Germinal center (tissue), 1 donor: ENCODE measurements around the gene CCND2.

Source experiments
- DNase-seq: peaks from one replicate; pipeline ENCODE4 v3.0.0; 2012; ENCODE audit warnings: mixed read lengths, low spot score

CCND2 gene

DNA sequence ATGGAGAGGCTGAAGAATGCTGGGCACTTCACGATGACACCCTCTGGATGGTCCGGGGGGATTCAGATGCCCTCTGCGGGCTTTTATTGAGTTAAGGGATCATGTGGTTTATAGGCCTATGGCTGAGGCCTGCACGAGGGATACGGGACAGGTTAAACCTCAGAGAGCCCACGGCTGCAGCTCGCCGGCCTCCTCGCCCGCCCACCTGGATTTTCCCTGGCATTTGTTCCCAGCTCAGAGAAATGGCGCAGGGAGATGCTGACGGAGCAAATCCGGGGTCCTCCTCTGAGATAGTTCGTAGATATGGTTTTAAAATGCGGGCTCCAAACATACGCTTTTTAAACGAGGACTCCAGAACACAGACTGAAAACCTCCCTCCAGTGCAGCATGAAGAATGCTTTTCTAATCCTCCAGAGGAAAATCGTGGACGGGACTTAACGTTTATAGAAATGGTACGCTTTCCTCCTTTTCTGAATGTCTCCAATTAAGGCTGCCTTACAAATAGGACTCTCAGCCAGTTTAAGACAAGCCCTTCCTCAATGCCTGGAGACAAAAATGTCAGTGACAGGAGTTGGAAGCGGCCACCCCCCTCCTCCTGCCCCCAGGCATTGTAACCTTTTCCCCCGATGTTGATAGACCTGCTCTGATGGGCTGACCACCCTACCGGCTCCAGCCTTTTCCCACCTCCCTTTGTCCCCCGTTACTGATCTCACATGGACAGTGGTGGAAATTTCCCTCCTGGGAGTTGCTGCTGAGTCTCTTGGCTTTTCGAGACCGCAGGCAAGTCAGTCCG, 16.6 kb downstream of the CCND2 start:
- no peak for DNase-seq

DNA sequence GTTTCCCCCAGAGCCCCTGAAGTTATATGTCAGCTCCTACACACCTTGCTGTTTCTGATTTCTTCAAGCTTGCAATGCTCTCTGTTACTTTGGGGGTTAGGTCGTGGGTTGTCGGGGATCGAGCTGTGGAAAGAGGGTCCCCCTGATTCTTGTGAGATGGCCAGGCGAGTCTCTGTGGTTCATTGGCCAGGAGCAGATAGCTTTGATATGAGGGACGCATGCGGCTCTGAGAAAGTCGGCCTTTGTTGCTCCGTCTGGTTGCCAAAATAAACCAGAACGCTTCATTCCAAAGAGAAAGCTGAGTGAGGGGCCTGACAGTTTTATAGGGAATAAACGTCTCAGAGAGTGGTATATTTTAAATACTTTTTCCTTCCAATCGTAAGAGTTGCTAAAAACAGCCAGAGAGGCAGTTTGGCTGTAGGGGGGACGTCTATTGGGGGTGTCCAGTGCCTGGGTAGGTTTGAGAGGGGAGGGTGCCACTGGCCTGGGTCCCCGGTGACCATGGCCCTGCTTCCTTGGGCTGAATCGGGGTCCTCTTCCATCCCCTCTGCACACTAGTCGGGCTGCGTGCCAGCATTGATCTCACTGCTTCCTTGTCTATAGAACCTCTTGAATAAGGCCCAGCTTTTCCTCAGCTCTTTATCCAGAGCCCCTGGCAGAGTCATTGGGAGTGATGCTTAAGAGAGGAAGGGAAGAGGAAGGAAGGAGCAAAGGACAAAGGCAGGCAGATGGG, 18.9 kb downstream of the CCND2 start:
- DNase-seq: no peak

DNA sequence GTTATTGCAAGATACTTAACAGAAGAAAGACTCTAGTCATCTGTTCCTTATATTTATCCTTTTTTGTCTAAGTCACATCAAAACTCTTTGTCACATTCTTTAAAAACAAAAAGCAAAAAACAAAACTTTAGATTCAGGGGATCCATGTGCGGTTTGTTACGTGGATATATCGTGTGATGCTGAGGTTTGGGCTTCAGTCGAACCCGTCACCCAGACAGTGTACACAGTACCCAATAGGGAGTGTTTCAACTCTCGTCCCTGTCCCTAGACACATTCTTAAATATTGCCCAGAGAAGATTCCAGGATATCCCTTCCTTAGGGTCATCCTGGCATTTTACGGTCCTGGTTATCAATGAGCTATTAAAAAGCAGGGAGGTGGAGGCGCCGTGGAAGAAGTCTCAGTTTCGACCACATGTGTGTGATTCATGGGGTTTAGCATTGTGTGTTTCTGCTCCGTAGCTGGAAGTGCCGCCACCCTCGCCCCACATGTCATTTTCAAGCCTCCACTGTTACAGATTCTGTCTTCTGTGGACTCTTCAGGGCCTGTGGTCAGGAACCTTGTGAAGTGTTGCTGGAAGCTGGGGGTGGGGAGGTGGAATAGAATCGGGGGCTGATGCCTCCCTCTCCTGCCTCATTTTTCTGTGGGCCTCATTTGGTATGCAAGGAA, 19.9 kb downstream of the CCND2 start:
- DNase-seq: no peak

DNA sequence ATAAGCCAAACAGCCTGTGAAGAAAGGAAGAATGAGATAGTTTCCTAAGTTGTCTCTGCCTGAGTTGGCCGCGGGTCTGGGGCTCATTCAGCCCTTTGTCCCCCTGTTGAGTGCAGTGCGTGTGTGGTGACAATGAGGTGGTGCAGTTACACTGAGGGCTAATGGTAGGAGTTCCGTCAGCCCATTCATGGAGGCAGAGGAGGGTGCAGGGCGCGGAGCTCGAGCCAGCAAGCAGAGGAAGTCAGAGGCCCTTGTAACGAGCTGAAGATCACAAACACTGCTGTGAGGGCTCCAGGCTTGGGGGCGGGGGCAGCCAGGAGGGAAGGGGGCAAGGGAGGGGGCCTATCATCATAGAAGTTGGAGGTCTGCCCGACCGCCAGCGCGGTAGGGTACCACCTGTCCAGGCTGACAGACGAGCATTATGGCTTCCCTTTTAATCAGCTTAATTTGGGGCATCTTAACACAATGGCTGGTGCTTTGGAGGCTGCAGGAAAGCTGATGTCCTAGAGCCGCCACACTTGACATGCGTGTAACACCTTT, 20.5 kb downstream of the CCND2 start:
- DNase-seq: no peak

DNA sequence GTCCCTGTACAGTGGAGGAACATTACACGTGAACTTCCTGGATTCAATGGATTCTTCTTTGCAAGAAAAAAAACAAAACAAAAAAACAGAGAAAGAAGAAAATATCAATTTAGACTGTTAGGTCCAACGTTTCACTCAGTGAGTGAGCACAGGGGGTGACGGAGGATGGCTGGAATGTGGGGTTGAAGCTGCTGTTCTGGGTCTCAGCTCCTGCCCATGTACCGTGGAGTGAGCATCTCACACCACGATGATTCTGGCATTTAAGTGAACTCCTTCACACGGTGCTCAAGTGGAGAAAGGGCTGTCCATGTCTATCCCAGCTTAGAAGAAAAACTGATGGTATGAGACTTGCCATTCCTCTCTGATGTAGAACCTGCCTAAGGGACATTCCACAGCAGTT, 23.2 kb downstream of the CCND2 start:
- DNase-seq: no peak

DNA sequence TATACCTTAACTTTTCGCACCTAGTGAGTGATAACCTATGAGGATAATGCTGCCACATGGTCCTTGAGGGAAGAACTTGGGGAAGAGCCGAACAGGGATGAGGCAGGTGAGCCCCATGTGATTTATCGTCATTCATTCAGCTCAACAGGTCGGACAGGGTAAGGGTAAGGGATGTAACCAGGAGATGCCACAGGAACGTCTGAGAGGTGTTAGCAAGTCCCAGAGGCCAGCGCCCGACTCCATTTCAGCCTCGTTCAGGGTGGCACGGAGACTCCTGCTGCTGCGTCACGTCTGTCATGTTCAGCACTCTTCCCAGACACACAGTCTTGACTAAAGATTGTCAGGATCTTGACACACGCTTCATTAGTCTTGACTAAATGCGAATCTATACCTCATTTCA, 24.1 kb downstream of the CCND2 start:
- DNase-seq: no peak

DNA sequence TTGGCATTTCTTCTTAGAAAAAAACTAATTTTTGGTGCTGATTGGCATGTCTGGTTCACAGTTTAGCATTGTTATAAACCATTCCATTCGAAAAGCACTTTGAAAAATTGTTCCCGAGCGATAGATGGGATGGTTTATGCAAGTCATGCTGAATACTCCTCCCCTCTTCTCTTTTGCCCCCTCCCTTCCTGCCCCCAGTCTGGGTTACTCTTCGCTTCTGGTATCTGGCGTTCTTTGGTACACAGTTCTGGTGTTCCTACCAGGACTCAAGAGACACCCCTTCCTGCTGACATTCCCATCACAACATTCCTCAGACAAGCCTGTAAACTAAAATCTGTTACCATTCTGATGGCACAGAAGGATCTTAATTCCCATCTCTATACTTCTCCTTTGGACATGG, 27.3 kb downstream of the CCND2 start:
- DNase-seq: no peak

DNA sequence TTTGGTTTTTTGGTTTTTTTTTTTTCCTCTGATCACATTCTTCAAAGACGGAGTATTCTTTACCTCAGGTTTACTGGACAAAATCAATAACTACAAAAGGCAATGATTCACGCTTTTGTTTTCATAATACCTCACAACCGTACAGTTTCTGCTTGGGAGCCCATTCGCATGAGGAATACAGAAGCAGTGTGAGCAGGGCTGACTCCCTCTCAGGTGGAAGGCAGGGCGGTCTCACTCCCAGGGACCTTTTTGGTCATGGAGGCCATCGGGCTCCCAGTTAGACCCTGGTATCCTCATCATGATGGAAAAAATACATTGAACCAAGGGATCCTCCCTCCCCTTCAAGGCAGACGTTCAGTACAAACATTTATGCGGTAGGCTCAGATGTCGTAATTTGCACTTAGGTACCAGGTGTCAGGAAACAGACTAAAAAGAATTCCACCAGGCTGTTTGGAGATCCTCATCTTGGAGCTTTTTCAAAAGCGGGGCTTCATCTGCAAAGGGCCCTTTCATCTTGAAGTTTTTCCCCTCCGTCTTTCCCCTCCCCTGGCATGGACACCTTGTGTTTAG, 28.5 kb downstream of the CCND2 start:
- DNase-seq: no peak

DNA sequence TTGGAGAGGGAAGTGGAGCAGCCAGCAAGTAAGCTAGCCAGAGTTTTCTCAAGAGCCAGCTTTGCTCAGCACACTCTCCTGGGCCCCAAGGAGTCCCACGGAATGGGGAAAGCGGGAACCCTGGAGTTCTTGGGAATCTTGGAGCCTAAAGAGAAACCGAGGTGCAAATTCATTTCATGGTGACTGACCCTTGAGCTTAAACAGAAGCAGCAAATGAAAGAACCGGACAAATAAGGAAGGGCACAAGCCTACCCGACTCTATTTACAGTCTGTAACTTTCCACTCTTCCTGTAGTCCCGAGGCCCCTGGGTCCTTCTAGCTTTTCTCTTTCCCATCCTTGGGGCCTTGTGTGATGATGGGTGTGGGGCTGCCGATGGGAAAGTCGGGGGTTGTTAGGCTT, 29.3 kb downstream of the CCND2 start:
- DNase-seq: no peak

DNA sequence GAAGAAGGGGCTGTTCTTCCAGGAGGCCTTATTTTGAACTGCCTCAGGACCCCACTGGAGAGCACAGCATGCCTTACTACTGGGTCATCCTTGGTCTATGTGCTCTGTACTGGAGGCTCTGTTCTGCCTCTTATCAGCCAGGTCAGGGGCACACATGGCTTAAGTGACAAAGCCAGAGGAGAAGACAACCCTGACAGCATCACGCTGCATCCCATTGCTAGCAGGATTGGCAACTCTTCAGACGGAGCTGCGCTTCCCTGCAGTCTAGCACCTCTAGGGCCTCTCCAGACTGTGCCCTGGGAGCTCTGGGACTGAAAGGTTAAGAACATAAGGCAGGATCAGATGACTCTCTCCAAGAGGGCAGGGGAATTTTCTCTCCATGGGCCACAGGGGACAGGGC, 30.2 kb downstream of the CCND2 start:
- no peak for DNase-seq

DNA sequence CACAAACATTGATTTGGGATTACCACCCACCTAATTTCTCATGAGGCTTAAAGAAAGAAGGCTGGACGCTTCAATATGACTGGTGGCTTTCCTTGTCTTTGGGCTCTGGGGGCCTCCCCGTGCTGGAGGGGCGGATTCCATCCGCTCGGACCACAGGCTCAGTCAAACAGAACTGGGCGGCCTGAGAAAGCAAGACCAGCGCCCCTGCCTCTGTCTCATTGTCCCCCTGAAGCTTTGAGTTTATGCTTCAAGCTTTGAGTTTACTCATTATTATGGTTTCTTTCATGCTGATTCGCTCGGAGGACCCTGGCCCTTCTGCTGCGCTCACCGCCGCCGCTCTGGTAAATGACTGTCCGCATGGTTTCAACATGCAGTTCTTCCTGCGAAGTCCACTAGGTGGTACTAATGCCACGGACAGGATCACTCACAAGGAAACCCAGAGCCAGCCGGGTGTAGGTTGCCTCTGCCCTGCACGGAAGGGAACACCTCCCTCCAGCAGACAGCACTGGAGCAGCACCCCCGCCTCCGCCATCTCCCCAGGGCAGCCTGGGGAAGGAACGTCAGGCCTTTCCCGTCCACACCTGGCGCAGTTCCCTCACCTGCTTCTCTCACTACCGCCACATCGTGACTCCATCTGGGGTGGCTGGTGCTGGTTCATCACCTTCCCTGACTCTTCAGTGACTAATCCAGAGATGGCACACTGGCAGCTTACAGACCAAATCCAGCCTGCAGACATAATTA, 34.2 kb downstream of the CCND2 start:
- peak; percentile 38 for DNase-seq

DNA sequence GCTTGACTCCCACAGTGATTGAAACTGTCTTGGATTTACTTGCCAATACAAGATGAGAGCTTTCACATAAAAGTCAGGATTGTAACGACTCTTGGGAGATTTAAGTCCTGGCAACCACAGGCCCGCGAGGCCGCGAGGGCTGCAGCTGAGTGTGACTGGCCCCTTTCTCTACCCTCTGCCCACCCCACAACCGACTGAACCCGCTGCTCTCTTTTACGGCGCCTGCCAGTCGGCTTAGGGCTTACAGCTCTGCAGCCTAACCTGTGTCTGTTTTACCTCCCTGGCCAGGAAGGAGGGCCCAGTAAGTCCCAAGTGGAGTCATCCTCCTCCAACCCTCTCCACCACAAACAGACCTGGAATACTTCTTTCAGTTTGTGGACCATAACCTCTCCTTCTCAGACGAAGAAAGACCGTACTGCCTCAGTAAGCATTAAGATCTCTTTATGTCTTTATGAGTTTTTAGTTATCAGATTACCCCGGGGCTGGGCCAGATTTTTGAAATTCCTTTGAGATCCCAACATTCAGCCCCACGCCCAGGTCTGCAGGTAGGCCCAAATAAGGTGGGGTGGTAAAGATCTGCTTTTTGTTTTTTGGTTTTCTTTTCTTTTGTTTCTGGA, 34.9 kb downstream of the CCND2 start:
- DNase-seq: no peak

DNA sequence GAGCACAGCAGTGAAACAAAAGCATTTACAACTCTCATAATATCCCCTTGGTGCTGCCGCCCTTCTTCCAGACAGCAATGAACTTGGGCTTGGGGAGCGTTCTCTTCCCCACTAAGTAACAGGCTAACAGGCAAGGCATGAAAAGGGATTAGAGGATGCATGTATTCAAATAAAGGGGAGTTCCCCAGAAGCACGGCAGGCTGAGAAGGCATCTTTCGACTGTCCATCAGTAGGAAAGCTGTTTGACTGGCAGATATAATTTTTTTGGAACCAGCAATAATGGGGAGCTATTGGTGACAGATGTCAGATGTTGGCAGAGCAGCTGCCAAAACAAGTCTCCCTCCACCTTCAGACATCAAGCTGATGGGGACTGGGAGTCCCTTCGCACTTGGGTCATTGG, 38.2 kb downstream of the CCND2 start:
- DNase-seq: no peak

DNA sequence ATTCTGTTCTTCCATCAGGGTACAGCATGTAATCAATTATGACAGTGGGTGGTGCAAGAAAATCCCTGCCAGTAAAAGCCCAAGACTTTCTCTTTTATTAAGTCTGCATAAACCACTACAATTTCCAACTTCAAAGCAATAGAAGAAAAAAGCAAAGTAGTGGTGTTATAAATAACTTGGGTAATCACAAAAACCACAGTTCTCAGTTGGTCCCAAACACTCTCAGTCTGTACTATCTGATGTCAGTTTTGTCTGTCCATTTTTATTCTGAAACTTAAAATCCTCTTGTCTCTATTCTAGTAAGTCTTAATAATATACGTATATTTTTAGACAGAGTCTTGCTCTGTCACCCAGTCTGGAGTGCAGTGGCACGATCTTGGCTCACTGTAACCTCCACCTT, 38.7 kb downstream of the CCND2 start:
- DNase-seq: no peak

DNA sequence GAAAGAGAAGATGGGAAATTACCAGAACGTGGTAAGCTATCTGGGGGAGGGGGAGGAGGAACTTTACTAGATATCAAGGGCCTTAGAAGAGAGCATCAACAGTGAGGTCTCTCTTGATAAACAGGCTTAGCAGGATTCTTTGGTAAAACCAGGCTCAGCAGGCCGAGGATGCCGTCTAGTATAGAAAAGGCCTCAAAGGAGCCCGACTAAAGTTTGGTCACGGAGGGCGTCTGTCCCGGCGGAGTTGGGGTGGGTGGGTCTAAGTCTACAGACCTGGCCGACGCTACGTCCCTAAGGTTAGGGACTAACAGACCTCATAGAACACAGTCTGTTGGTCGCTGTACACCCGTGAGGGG, 46.9 kb downstream of the CCND2 start:
- DNase-seq: no peak

DNA sequence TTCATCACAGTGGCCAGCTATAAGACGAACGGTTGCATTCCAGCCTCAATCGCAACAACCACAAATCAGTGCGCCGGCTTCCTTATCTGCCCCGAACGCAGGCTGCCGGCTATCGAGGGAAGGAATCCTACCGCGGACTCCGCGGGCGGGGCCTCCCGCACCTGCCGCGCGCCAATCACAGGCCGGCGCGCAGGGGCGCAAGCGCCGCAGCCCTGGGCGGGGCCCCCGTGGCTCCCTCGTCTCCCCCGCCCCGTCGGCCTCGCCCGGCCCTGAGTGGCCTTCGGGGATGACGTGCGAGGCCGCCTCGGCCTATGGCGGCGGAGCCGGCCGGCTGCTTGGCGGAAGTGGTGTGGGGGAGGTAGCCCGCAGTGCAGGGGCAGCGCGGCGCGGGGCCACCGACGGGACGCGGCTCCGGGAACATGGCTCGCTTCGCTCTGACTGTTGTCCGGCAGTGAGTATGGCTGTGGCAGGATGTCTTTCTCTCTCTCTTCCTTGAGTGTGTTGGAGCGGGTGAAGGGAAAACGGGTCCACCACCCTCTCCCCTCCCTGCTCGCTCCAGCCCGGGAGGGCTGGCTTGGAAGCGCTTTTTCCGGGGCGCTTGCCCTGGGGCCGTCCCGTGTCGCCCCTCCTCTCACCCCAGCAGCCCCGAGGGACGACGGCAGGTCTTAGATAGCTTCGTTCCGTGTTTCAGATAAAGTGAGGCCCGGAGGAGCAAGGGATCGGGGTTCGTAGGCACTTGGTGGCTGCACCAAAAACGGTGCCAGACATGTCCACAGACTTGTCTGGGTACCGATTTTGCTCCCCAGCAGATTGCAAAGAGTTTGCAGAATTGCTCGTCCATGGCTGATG, 47.5 kb downstream of the CCND2 start, which contains the start of gene TIGAR:
TSS of gene TIGAR (plus strand) at position 361 of the 849 bp plus-strand sequence. CDS start at position 420, 59 bp downstream.
- peak; percentile 99 for DNase-seq

DNA sequence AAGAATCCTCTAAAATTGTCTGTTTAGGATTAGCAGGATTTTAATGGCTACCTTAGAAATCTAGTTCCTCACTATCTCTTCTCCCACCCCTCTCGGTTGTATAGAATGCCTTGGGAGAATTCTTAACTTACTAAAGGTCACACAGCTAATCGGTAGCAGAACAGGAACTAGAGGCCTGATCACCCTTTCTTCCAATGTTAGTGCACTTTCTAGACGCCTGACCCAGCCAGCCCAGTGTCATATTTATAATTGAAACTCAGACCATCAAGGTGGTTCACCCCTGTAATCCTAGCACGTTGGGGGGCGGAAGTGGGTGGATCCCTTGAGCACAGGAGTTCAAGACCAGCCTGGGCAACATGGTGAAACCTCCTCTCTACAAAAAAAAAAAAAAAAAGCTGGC, 49.2 kb downstream of the CCND2 start:
- no peak for DNase-seq
